ENCODE results near the gene NEK5.

DNA sequence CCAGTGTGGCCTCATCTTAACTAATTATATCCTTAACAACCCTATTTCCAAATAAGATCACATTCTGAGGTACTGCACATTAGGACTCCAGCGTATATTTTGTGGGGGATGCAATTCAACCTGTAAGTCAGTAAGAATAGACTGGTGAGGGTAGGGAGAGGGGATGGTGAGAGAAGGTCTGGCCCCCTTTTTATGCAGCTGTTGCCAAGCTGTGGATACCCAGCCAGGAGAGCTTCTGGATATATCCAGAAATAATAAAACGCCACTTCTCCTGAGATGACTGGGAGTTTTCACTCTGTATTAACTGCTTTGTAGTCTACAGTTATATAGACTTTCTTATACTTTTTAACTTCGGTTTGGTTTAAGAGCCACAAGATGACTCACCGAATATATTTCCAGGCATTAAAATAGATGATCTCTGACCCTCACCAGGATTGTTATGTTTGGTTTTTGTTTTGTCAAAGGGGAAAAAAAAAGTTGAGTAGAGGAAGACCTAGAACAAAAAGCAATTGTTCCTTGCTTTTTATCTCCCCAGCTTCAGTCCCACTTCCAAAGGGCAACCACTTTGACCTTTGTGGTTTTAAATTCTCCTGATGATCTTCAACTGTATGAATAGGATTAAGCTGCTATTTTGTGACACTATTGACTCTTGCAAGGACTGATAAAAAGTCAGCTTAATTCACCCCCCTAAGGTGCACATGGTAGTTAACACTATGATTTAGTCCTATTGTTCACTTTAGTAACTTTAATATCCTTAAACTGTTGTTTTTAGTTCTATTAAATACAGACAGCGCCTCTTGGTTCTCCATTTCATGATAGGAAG is 33.6 kb upstream of the NEK5 start:
- TF ChIP-seq, protein P1, sequence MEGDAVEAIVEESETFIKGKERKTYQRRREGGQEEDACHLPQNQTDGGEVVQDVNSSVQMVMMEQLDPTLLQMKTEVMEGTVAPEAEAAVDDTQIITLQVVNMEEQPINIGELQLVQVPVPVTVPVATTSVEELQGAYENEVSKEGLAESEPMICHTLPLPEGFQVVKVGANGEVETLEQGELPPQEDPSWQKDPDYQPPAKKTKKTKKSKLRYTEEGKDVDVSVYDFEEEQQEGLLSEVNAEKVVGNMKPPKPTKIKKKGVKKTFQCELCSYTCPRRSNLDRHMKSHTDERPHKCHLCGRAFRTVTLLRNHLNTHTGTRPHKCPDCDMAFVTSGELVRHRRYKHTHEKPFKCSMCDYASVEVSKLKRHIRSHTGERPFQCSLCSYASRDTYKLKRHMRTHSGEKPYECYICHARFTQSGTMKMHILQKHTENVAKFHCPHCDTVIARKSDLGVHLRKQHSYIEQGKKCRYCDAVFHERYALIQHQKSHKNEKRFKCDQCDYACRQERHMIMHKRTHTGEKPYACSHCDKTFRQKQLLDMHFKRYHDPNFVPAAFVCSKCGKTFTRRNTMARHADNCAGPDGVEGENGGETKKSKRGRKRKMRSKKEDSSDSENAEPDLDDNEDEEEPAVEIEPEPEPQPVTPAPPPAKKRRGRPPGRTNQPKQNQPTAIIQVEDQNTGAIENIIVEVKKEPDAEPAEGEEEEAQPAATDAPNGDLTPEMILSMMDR (IDR thresholded peaks at IDR 0.05): no peak
- no peak for TF ChIP-seq ZFX (IDR thresholded peaks at IDR 0.05; ENCODE audit: borderline replicate concordance)

Measured in 22Rv1 (cell line).